DLD1 (cell line): ENCODE data around the gene LEO1.
"Not testable (repeated sequence)": the region's sequence is repeated elsewhere in the genome, so short reads cannot be mapped to it uniquely, and the experiment has no call there.

ENCODE experiments used
- in situ Hi-C: cut with HindIII; loops from 2 replicates; pipeline ENCODE4 v1.10.0; 2017; ENCODE audit warnings: low sequenced_read_pairs

The LEO1 gene

DNA sequence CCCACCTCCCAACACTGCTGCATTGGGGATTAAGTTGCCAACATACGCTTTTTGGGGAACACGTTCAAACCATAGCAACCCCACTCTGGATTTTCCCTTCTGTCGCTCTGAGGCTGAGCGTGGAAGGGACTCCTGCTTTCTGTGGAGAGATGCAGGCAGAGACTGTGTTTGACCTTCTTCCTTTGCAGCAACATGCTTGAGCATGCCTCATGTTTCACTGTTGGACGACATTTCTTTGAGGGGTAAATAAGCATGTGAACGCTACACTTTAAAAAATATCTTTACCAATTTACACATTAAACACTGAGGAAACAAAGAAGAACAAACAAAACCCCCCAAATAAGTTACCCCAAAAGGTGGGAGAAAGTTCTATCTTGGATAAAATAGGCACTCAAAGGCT, 33.2 kb upstream of the LEO1 start:
- in situ Hi-C loops = no loop called here

DNA sequence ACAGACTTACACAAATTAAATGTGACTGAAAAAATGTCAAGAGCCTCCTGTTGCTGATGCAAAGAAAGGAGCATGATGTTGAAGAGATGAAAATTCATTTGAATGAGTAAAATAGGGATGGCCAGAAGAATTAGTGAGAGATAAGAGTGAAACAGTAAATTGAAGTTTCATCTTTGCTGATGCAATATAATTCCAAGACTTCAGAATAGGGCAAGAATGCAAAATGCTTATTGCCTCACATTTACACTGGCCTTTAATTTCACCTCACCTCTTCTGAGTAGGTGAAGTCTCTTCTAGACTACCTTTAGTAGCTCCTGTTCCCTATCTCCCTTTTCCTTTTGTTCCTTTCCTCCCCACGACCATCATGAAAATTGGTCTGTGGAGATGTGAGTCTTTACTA, 32.1 kb upstream of the LEO1 start:
- in situ Hi-C loops = no loop called here

DNA sequence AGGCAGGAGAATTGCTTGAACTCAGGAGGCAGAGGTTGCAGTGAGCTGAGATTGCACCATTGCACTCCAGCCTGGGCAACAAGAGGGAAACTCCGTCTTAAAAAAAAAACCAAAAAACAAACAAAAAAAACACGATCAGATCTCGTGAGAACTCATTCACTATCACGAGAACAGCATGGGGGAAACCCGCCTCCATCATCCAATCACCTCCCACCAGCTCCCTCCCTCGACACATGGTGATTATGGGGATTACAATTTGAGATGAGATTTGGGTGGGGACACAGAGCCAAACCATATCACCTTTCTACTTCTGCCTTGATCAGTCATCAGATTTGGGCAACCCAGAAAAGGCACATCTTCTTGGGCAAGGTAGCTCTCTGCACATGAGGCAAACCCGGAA, 31.5 kb upstream of the LEO1 start:
- in situ Hi-C loops = not testable (repeated sequence)

DNA sequence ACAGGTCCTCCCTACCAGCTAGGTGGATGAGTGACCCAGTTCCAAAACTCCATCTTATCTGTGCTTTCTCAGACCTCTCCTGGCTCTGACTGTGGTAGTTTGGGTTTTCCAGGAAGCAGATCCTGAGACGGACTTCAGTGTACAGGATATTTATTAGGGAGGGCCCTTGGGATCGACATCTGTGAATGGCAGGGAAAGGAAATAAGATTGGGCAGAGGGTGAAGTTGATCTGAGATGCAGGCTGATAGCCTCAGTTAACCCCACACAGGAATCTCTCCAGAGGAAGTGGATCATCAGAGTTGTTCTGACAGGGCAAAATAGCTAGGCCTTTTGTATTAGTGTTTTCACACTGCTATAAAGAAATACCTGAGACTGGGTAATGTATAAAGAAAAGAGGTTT, 30.8 kb upstream of the LEO1 start:
- in situ Hi-C loops = no loop called here

DNA sequence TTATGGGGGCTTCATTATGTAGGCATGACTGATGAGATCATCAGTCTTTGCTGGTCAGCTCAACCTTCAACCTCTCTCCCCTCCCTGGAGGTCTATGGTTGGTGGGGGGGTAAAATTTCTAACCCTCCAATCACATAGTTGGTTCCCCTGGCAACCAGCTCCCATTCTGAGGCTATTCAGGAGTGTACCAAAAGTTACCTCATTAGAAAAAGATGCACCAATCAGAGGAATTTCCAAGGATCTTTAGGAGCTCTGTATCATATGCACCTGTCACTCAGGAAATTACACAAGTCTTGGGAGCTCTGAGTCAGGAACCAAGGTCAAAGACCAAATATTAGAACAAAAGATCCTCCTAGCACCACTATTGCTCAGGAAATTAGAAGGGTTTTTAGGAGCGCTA, 21.4 kb upstream of the LEO1 start:
- in situ Hi-C loops = no loop called here

DNA sequence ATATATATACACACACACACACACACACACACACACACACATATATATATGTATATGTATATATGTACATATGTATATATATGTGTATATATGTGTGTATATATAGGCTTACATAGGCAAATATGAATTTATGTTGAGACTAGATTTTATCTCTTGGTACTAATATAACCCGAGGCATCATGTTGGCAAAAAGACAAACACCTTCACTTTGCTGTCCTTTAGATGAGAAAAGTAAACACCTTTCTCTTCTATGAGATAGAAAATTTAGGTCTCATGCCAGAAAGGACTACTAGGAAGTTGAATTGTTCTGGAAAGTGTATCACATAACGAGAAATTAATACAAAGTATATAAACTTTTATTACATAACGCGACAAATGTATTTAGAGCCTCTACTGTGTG, 19.6 kb upstream of the LEO1 start:
- in situ Hi-C loops = no loop called here

DNA sequence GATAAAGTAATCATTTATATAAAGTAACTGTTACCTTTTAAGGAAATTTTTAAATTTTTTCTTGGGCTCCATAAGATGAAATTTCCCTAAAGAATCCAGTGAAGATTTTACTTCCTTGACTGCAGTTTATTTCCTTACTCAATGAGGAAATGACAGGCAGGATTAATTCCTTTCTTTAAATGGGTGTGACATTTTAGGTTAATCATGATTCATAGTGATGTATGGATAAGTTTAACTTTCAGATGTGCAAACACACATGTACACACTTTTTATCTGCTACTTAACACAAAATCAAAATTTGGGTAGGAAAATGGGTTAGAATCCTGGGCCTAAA, 11.2 kb upstream of the LEO1 start:
- in situ Hi-C loops = no loop called here

DNA sequence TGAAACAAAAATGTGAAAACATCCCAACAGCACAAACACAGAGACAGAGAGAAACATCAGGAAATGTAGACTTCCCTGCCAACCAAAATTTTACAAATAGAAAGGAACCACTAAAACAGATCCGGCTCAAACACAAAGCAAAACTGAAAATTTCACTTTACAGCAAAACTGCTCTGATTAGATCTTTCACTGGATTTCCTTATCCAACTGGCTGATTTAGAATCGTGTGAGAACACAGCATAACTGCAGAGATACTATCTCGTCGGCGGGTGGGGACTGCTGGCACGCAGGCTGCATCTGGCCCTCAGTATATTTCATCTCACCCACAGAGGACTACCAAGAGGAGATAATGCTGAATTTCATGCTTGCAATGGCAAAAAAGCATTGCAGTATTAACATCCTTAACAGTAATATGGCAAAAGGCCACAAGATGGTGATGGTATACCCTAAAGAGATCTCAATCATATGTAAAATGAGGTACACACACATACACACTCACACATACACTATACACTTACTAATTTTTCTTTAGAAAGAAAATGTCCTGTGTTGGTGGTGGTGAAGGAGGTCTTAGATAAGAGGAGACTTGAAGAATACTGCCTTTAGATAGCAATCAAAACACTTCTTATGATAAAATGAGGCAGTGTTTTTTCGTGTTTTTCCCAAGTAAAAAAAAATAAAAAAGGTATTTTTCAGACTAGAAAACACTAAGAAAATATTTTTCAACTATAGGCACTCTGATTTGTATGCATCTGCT, 10.6 kb upstream of the LEO1 start:
- in situ Hi-C loops = no loop called here

DNA sequence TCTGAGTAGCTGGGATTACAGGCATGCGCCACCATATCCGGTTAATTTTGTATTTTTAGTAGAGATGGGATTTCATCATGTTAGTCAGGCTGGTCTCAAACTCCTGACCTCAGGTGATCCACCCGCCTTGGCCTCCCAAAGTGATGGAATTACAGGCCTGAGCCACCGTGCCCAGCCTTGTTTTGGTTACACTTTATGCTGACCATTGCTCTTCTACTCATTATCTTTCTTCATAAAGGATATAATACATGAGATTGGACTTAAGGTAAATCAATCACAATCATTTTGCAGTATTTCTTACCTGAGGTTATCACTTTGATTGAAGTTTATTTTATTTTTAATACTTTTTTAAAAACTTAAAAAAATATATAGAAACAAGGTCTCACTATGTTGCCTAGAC, 2.2 kb upstream of the LEO1 start:
- in situ Hi-C loops = no loop called here

DNA sequence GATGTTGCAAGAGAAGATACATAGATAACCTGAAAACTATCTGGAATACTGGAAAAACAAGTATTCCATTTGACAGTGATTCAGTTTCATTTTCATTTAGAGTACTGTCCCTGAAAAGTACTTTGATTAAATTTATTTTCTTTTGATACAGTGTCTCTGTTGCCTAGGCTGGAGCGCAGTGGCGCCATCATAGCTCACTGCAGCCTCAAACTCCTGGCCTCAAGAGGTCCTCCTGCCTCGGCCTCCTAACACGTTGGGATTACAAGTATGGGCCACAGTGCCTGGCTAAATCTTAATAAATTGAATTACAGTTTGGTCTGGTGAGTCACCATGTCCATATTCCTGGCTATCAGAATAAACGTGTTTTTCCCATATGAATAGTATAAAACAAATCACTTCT, 1.6 kb upstream of the LEO1 start:
- in situ Hi-C loops = no loop called here

DNA sequence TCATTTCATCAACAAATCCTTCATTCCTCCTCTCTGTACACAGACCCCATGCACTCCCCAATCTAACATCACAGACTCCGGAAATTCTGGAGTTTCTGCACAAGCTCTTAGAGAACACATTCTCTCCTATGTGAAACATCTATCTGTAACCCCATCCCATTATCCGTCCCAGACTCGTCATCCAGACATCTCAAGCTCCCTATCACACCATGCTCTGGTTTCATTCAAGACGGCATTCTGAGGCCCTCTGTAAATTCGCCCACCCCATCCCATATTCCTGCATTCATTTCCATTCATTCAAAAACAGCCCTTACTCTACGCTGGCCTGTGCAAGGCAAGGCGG, 575 bp downstream of the LEO1 start:
- in situ Hi-C loops = no loop called here

DNA sequence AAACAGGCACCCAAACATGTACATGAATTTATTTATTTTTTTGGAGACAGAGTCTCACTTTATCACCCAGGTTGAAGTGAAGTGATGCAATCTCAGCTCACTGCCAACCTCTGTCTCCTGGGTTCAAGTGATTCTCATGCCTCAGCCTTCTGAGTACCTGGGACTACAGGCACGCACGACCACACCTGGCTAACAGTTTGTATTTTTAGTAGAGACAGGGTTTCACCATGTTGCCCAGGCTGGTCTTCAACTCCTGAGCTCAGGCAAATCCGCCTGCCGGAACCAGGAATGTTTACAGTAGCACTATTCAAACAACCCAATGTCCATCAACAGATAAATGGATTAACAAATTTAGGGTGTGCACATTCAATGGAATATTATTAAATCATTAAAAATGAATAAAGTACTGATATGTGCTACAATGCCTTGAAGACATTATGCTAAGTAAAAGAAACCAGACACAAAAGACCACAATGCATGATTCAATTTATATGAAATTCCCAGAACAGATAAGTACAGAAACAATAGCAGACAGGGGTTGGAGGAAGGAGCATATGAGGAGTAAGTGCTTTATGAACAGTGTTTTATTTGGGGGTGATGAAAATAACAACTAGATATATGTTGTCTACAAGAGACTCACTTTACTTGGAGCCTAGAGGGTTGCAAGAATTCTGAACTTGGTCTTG, 1.3 kb downstream of the LEO1 start:
- in situ Hi-C loops = no loop called here

DNA sequence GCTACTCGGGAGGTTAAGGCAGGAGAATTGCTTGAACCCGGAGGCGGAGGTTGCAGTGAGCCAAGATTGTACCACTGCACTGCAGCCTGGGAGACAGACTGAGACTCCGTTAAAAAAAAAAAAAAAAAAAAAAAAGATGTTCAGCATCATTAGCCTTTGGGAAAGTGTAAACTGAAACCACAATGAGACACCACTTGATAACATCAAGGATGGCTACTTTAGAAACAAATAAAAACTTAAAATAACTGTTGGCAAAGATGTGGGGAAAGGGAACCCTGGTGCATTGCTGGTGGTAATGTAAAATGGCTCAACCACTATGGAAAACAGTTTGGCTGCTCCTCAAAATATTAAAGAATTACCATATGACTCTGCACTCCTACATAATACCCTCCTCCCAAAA, 1.9 kb downstream of the LEO1 start:
- in situ Hi-C loops = no loop called here

DNA sequence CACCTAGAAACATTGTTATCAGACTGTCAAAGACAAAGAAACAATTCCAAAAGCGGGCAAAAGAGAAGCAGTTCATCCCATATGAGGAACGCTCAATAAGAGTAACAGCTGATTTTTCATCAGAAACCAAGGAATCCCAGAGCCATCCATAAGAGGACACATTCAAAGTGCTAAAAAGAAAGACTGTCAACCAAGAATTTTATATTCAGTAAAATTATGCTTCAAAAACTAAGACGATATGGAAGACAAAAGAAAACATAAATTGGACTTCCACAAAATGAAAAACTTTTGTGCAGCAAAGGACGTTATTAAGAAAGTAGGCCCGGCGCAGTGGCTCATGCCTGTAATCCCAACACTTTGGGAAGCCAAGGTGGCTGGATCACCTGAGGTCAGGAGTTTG, 4.0 kb downstream of the LEO1 start:
- in situ Hi-C loops = no loop called here

DNA sequence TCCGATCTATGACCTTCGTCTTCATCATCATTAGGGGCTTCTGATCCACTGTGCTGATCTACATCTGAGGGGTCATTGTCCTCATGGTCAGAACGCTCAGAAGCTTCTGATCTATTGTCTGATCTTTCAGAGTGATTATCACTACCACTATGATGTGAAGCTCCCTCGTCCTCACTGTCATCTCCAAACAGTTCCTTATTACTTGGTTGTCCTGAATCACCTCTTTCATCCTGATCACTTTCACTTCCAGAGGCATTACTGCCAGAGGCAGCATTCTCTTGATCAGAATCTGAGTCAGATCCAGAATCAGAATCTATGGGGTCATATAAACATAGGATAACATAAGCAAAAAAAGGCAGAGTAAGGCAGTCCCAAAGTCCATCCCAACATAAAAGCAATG, 5.4 kb downstream of the LEO1 start:
- in situ Hi-C loops = no loop called here

DNA sequence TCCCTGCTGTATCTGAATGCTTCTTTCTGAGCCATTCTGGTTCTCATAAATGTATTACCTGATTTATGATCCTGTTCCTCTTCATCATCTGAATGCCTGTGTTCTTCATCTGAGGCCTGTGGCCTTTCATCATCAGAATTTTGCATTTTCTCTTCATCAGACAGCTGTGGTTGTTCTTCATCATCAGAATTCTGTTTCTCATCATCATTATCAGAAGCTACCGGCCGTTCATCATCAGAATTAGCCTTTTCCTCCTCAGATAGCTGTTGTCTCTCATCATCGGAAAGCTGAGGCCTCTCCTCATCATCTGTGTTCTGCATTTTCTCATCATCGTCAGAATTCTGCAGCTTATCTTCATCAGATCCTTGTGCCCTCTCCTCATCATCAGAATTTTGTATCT, 5.9 kb downstream of the LEO1 start:
- in situ Hi-C loops = no loop called here

DNA sequence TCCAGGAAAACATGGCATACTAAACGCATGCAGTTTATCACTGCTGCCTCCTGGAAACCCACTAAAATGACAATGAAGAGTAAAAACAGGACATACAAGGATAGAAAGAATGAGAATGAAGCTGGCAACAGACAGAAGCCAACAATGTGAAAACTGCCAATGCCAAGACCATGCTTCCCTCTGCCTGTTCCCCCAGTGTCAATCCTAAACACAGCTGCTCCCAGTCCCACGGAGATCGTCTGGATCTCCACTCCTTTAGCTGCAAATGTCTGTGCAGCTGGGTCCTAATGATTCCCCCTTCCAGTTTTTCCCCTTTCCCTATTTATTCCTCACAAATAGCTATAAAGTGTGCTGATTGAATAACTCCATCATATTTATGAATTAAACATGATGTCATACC, 16.1 kb downstream of the LEO1 start:
- in situ Hi-C loops = no loop called here

DNA sequence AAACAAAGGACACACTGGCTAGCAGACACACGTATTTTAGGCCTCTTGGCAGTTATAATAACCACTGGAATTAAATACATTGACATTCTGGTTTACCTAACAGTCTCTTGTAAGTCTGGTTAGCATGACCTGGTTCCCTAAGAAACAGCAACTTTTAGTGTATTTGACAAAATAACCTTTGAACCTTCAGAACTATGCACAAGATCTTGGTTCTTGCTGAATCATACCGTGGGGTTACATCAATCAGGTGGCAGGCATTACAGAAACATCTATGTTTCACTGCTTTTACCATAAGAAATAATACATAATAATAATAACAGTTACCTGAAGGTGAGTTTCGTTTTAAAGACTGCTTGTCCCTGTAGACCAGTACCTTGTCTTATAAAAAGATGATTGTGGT, 18.8 kb downstream of the LEO1 start:
- in situ Hi-C loops = no loop called here

DNA sequence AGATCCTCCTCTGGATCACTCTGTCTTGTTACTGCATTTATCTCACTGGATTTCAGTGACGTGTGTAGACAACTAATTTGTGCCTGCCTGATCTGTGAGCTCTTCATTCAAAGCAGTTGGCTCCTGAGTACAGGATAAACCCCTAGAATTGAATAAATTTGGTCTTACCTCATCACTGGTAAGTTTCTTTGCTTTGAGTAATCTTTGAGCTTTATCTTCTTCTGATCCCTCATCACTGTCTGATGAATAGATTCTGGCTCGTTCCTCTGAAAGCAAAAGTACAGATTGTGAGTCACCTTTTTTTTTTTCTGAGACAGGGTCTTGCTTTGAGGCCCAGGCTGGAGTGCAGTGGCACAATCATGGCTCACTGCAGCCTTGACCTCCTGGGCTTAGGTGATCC, 24.5 kb downstream of the LEO1 start:
- in situ Hi-C loops = no loop called here

DNA sequence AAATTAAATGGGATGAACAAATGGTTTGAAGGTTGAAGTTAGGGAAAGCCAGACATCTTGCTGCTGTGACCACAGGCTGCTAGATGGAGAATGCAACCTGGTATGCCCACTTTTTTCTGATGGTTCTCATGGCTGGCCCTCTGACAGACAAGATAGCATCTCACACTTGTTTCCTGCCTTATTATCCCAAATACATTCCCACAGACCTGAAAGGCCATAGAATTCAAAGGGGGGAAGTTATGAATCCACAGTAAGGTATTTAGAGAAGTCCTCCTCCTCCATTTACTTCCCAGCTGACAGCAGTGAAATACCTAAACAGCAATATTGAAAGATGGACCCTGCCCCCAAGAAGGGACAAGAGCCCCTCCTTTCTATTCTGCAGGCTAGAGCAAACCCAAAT, 32.4 kb downstream of the LEO1 start:
- in situ Hi-C loops = no loop called here

DNA sequence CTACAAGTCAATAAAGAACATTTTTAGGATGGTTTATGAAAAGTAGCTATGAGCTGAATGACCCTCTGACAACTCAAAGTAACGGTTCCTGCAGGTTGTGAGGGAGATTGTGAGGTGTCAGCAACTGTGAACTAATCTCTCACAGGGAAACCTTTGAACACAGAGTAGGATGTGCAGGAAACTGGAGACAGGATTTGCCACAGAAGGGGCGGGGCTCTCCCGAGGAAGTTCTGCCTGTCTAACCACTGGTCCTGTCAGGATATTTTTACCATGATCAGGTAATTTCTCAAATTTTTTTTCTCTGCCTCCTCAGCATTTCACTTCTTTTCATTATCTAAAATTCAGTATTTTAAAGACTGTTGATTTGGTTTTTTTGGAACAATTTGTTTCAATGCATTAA, 33.3 kb downstream of the LEO1 start:
- in situ Hi-C loops = no loop called here

DNA sequence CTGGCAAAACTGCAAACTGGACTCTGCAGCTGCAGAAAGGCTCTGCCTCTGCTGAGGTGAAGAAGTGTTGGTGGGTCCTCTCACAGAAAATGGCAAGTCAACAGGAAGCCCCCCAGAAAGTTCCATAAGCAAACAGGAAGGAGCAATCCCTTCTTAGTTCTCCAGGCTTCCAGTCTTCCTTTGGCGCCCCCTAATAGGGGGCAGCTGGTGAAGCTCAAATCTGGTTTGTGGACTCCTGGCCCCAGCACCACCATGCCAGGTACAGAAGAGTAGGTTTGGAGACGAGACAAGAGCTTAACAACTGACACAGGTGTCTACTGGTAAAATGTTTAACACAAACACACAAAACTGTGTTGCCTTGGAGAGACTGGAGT, 35.5 kb downstream of the LEO1 start:
- in situ Hi-C loops = no loop called here

DNA sequence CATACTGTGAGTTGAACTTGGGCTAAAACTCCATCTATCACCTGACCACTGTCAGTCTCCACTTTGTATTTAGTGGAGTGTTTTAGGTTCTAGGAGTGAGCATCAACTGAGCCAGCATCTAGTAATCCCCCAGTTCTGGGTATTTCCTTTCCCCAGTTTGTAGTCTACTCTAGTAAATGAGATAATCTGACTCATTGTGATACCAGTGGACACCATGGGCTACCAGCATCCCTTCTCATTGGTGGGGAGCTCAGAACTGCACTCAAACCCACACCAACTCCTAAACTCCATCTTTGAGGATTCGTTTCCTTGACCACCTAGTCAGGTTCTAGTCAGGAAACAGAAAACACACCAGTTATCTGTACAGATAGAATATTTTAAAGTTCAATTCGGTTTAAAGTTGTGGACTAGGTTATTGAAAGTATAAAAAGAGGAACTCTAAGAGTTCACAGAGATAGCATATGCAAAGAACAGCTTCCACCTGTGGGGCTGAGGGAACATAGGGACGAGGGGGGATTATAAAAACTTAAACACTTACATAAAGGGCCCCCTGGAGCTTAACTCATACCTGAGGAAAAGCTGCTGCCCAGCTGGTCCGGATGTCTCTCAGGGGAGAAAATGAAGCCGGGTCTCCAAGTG, 36.0 kb downstream of the LEO1 start:
- in situ Hi-C loops = no loop called here
